NCI-H446 (cell line): ENCODE data around the gene SOS1.
"Not testable (repeated sequence)": the region's sequence is repeated elsewhere in the genome, so short reads cannot be mapped to it uniquely, and the experiment has no call there.

Experiments used
- DNase-seq, 2 experiments: peaks; one replicate each; lab custom pipeline; 2025; lab: John Stamatoyannopoulos, UW

SOS1 gene

GRCh38 chr2:39138837-39139211, 18.0 kb upstream of the SOS1 start:
- no peak for DNase-seq

- not testable (repeated sequence) for DNase-seq
Measured at GRCh38 chr2:39138187-39138836, 17.5 kb upstream of the SOS1 start.

GRCh38 chr2:39136799-39137198, 15.9 kb upstream of the SOS1 start:
- DNase-seq, result no peak

GRCh38 chr2:39135690-39136259, 14.9 kb upstream of the SOS1 start:
- no peak for DNase-seq

- no peak for DNase-seq
Measured at GRCh38 chr2:39133215-39133851, 12.5 kb upstream of the SOS1 start.

GRCh38 chr2:39128919-39129391, 8.1 kb upstream of the SOS1 start:
- DNase-seq, result no peak

GRCh38 chr2:39127973-39128372, 7.1 kb upstream of the SOS1 start:
- no peak for DNase-seq

- DNase-seq, result no peak
Measured at GRCh38 chr2:39124746-39125057, 3.9 kb upstream of the SOS1 start.

- DNase-seq, result peak; percentile 88 to 98
Measured at GRCh38 chr2:39124000-39124745, 3.3 kb upstream of the SOS1 start.

- no peak for DNase-seq
Measured at GRCh38 chr2:39123436-39123999, 2.7 kb upstream of the SOS1 start.

GRCh38 chr2:39121523-39122063, 742 bp upstream of the SOS1 start:
- no peak for DNase-seq

- no peak for DNase-seq
Measured at GRCh38 chr2:39120521-39120770, 405 bp downstream of the SOS1 start.

GRCh38 chr2:39119732-39120520, 925 bp downstream of the SOS1 start:
- DNase-seq, result peak in 1 of 2 experiments; percentile 50

GRCh38 chr2:39118786-39119499, 1.9 kb downstream of the SOS1 start:
- DNase-seq, result no peak

GRCh38 chr2:39115556-39115955, 5.3 kb downstream of the SOS1 start:
- no peak for DNase-seq

GRCh38 chr2:39114771-39115170, 6.1 kb downstream of the SOS1 start:
- no peak for DNase-seq

- DNase-seq, result no peak
Measured at GRCh38 chr2:39109537-39109936, 11.3 kb downstream of the SOS1 start.

- no peak for DNase-seq
Measured at GRCh38 chr2:39108377-39108776, 12.5 kb downstream of the SOS1 start.

GRCh38 chr2:39107724-39108273, 13.1 kb downstream of the SOS1 start:
- no peak for DNase-seq

GRCh38 chr2:39107156-39107555, 13.7 kb downstream of the SOS1 start:
- DNase-seq, result peak in 1 of 2 experiments; percentile 27
